Tibial artery (tissue), 4 donors: ENCODE data around the gene KLK13.
A peak's percentile ranks its signal among the peaks of the same experiment; 100 is the strongest.

Experiments
- DNase-seq, 2 donors: peaks; one replicate each; pipeline ENCODE4 v3.0.0-alpha.2; 2019
- H3K27ac ChIP-seq, 2 donors: fragments of 200-600 bp; sonication (generic) in 1 of 2; 1 replicate in 1 of 2; 2 replicates in 1 of 2; pipeline ENCODE4 v1.5.1; 2018 to 2019; ENCODE audit warnings: mild to moderate bottlenecking in 1 of 2
- H3K27me3 ChIP-seq, 2 donors: fragments of 200-600 bp; sonication (generic) in 1 of 2; one replicate each; pipeline versions ENCODE4 v1.5.1 to v1.6.0; 2016 to 2019
- H3K36me3 ChIP-seq, 3 donors: fragments of 200-600 bp; sonication (generic) in 2 of 3; one replicate each; pipeline ENCODE4 v1.5.1; 2016 to 2019; ENCODE audit warnings: mild to moderate bottlenecking in 2 of 3
- H3K4me1 ChIP-seq, 4 donors: fragments of 200-600 bp; sonication (generic) in 2 of 4; 1 replicate in 3 of 4; 2 replicates in 1 of 4; pipeline ENCODE4 v1.5.1; 2016 to 2019
- H3K4me3 ChIP-seq, 2 donors: fragments of 200-600 bp; sonication (generic) in 1 of 2; 1 replicate in 1 of 2; 2 replicates in 1 of 2; pipeline ENCODE4 v1.5.1; 2018 to 2019; ENCODE audit warnings: mild to moderate bottlenecking in 2 of 2
- H3K9me3 ChIP-seq, 3 donors: fragments of 200-600 bp; sonication (generic) in 1 of 3; one replicate each; pipeline ENCODE4 v1.5.1; 2016 to 2019
- CTCF ChIP-seq, 2 experiments: fragments of 200-600 bp in 1 of 2; fragments of 450-650 bp in 1 of 2; IDR thresholded peaks; one replicate each; pipeline ENCODE4 v1.5.1; 2017 to 2019; ENCODE audit warnings: antibody characterized with exemption in 2 of 2, mild to moderate bottlenecking in 1 of 2, moderate library complexity in 1 of 2
- intact Hi-C: fragments of 100-400 bp; cut with DNase I; formaldehyde crosslinking; loops from one replicate; pipeline ENCODE4 v1.15.0; 2023; ENCODE audit warnings: low total_unique reads

Gene KLK13

GRCh38 chr19:51025401-51025800 is 39.5 kb downstream of the KLK13 start:
- Histone ChIP-seq H3K4me3 (no peak overlapping the region), H3K27ac (no peak overlapping the region), H3K4me1 (no peaks in the 10 kb centered on the region), H3K9me3 (no peaks in the 10 kb centered on the region), H3K27me3 (peaks cover 0 to 49% of the 10 kb centered on the region in 2 donors), H3K36me3 (no peaks in the 10 kb centered on the region)
- no peak for DNase-seq
- intact Hi-C loops: no loop called here
- no peak for TF ChIP-seq CTCF (IDR thresholded peaks at IDR 0.05)

DNA sequence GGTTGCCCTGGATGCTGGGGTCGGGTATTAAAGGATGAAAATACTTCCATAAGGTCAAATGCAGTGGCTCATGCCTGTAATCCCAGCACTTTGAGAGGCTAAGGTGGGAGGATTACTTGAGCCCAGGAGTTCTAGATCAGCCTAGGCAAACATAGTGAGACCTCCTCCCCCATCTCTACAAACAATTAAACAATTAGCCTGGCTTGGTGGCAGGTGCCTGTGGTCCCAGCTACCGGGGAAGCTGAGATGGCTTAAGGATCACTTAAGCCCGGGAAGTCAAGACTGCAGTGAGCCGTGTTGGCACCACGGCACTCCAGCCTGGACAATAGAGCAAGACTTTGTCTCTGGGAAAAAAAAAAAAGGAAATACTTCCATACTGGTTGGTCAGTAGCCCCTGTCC is 40.0 kb downstream of the KLK13 start:
- no peaks in the 10 kb centered on the region for H3K36me3 ChIP-seq
- no peaks in the 10 kb centered on the region for H3K9me3 ChIP-seq
- H3K27me3 ChIP-seq: peaks cover 0 to 53% of the 10 kb centered on the region in 2 donors
- peaks cover 0 to under 1% (median 0%) of the 10 kb centered on the region in 4 donors for H3K4me1 ChIP-seq
- intact Hi-C loops: no loop called here
- no peak for DNase-seq
- no peak overlapping the region for H3K4me3 ChIP-seq
- no peak overlapping the region for H3K27ac ChIP-seq
- TF ChIP-seq CTCF (IDR thresholded peaks at IDR 0.05): no peak

DNA sequence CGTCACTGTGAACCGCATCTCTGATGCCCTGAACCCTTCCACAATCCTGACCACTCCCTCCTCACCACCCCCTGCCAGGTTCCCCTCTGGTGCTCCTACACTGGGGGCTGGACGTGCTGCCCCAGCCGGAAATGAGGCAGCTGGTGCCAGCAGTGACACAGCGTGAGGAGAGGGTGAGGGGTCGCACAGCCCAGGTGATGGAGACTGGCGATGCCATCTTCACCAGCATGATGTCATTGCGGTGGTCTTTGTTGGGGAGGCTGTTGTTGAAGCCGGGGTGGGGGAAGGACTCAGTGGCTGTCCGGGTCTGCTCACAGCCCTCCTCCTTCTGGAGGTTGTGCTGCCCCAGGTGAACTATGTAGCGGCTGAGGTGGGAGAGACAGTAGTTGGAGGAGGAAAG is 40.9 kb downstream of the KLK13 start:
- Histone ChIP-seq H3K27ac (no peak overlapping the region), H3K36me3 (no peaks in the 10 kb centered on the region), H3K27me3 (peaks cover 0 to 63% of the 10 kb centered on the region in 2 donors), H3K4me3 (no peak overlapping the region), H3K4me1 (peaks cover 0 to 8% (median 4%) of the 10 kb centered on the region in 4 donors), H3K9me3 (no peaks in the 10 kb centered on the region)
- TF ChIP-seq CTCF (IDR thresholded peaks at IDR 0.05): no peak
- no peak for DNase-seq
- intact Hi-C loops: no loop called here

DNA sequence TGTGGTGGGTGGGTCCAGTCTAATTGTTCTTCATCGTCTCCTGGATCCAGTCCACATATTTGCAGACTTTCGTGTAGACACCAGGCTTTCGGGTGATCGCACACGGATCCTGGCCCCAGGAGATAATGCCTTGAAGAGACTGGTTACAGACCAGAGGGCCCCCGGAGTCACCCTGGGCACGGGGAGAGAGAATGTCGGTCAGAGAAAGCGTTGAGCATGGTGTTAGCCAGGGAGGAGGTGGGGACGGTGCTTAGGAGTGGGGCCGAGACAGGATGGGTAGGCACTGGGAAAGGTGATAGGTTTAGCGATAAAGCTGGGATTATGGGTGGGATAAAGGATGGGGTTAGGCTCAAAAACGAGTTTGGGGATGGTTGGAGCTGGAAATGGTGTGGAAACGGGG is 42.4 kb downstream of the KLK13 start:
- peaks cover 0 to 72% of the 10 kb centered on the region in 2 donors for H3K27me3 ChIP-seq

DNA sequence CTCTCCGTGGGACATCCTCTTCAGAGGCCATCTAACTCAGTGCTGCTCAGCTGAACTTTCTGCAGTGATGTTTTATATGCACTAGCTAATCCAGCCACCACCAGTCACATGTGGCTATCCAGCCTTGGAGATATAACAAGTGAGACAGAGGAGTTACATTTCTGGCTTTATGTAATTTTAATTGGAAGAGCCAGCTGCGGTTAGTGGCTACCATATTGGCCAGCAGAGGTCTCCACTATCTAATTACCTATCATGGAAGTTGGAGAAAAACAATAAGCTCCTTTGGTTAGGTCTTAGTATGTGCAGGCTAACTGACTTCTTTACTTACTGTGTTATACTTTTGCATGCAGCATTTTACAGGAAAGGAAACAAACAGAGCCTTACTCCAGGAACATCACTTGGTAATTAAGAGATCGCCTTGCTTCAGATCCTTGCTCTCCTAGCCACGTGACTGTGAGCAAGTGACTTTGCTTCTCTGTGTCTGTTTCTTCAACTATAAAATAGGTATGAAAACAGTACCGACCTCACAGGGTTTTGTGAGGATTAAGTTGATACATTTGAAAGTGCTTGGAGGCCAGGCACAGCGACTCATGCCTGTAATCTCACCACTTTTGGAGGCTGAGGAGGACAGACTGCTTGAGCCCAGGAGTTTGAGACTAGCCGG is 43.8 kb downstream of the KLK13 start:
- no peaks in the 10 kb centered on the region for H3K36me3 ChIP-seq
- peaks cover 0 to 74% of the 10 kb centered on the region in 2 donors for H3K27me3 ChIP-seq
- H3K4me1 ChIP-seq: peaks cover 0 to 20% (median 9%) of the 10 kb centered on the region in 4 donors
- H3K4me3 ChIP-seq: no peak overlapping the region
- peak in 1 of 2 experiments; percentile 21 for TF ChIP-seq CTCF (IDR thresholded peaks at IDR 0.05)
- intact Hi-C loops: no loop called here
- no peak for DNase-seq
- no peaks in the 10 kb centered on the region for H3K9me3 ChIP-seq
- no peak overlapping the region for H3K27ac ChIP-seq

More for the DNA sequence above, 42.4 kb downstream of the KLK13 start:
- DNase-seq: no peak
- TF ChIP-seq CTCF (IDR thresholded peaks at IDR 0.05): no peak
- Histone ChIP-seq H3K4me3 (no peak overlapping the region), H3K27ac (no peak overlapping the region), H3K36me3 (no peaks in the 10 kb centered on the region), H3K9me3 (no peaks in the 10 kb centered on the region), H3K4me1 (peaks cover 0 to 13% (median 6%) of the 10 kb centered on the region in 4 donors)
- intact Hi-C loops: no loop called here
